KOPT-K1 (cell line): ENCODE data around the gene RPS27L.

Experiments used
- H3K27ac ChIP-seq: fragments of 200-600 bp; sonication (generic); 2 replicates; pipeline ENCODE4 v1.5.1; 2016; ENCODE audit warnings: antibody characterized with exemption, mild to moderate bottlenecking, low read depth, low read length; ENCODE audit not compliant: poor library complexity, severe bottlenecking
- H3K36me3 ChIP-seq: fragments of 200-600 bp; sonication (generic); 2 replicates; pipeline ENCODE4 v1.5.1; 2017; ENCODE audit warnings: antibody characterized with exemption, mild to moderate bottlenecking, low read length, moderate library complexity; ENCODE audit not compliant: insufficient read depth
- H3K9me3 ChIP-seq: fragments of 200-600 bp; sonication (generic); 2 replicates; pipeline ENCODE4 v1.5.1; 2017; ENCODE audit warnings: antibody characterized with exemption, low read length, mild to moderate bottlenecking; ENCODE audit not compliant: insufficient read depth, poor library complexity, severe bottlenecking

RPS27L gene

GRCh38 chr15:63157118-63157843 is at the start of gene RPS27L:
TSS of gene RPS27L (minus strand) at chr15:63157477. CDS start at chr15:63157405, 72 bp downstream.
- peak within 1 kb of the TSS; percentile 66 for H3K27ac ChIP-seq
- peaks cover 11% of the 10 kb centered on the region; the same call in 1 of the 2 replicates for H3K36me3 ChIP-seq
- no peaks in the 10 kb centered on the region for H3K9me3 ChIP-seq

- no peaks in the 10 kb centered on the region for H3K36me3 ChIP-seq
- no peaks in the 10 kb centered on the region for H3K9me3 ChIP-seq
- no peak overlapping the region for H3K27ac ChIP-seq
Observed at GRCh38 chr15:63206079-63206478, 48.8 kb upstream of the RPS27L start.

- H3K36me3 ChIP-seq = no peaks in the 10 kb centered on the region
- no peak overlapping the region for H3K27ac ChIP-seq
- no peaks in the 10 kb centered on the region for H3K9me3 ChIP-seq
Observed at GRCh38 chr15:63203451-63204090, 46.3 kb upstream of the RPS27L start.

- no peaks in the 10 kb centered on the region for H3K36me3 ChIP-seq
- no peak overlapping the region for H3K27ac ChIP-seq
- no peaks in the 10 kb centered on the region for H3K9me3 ChIP-seq
Observed at GRCh38 chr15:63202861-63203260, 45.6 kb upstream of the RPS27L start.

GRCh38 chr15:63200464-63201249 is 43.4 kb upstream of the RPS27L start:
- Histone ChIP-seq H3K36me3 (no peaks in the 10 kb centered on the region), H3K27ac (no peak overlapping the region), H3K9me3 (no peaks in the 10 kb centered on the region)

GRCh38 chr15:63198371-63199250 is 41.3 kb upstream of the RPS27L start:
- no peaks in the 10 kb centered on the region for H3K36me3 ChIP-seq
- no peaks in the 10 kb centered on the region for H3K9me3 ChIP-seq
- H3K27ac ChIP-seq = peak overlapping the region; percentile 38

GRCh38 chr15:63197626-63198025 is 40.3 kb upstream of the RPS27L start:
- Histone ChIP-seq H3K36me3 (no peaks in the 10 kb centered on the region), H3K27ac (peak overlapping the region; percentile 23)

GRCh38 chr15:63196842-63197241 is 39.6 kb upstream of the RPS27L start:
- H3K36me3 ChIP-seq = no peaks in the 10 kb centered on the region
- peak overlapping the region; percentile 97 for H3K27ac ChIP-seq
- no peaks in the 10 kb centered on the region for H3K9me3 ChIP-seq

More at GRCh38 chr15:63197626-63198025, 40.3 kb upstream of the RPS27L start:
- H3K9me3 ChIP-seq = no peaks in the 10 kb centered on the region

GRCh38 chr15:63195569-63196015 is 38.3 kb upstream of the RPS27L start:
- Histone ChIP-seq H3K36me3 (no peaks in the 10 kb centered on the region), H3K9me3 (no peaks in the 10 kb centered on the region), H3K27ac (peak overlapping the region; percentile 97)

GRCh38 chr15:63194880-63195568 is 37.7 kb upstream of the RPS27L start:
- no peaks in the 10 kb centered on the region for H3K9me3 ChIP-seq
- H3K27ac ChIP-seq = peak overlapping the region; percentile 97
- H3K36me3 ChIP-seq = no peaks in the 10 kb centered on the region

GRCh38 chr15:63194302-63194701 is 37.0 kb upstream of the RPS27L start:
- peak overlapping the region; percentile 97 for H3K27ac ChIP-seq
- no peaks in the 10 kb centered on the region for H3K9me3 ChIP-seq
- no peaks in the 10 kb centered on the region for H3K36me3 ChIP-seq

GRCh38 chr15:63192619-63193206 is 35.4 kb upstream of the RPS27L start:
- H3K36me3 ChIP-seq = no peaks in the 10 kb centered on the region
- no peaks in the 10 kb centered on the region for H3K9me3 ChIP-seq
- H3K27ac ChIP-seq = peak overlapping the region; percentile 97

GRCh38 chr15:63191895-63192618 is 34.8 kb upstream of the RPS27L start:
- H3K36me3 ChIP-seq = no peaks in the 10 kb centered on the region
- H3K9me3 ChIP-seq = no peaks in the 10 kb centered on the region
- peak overlapping the region; percentile 97 for H3K27ac ChIP-seq
